ENCODE data around the gene DNM2. TPM values are rescaled to one million over a fixed set of nuclear protein-coding genes. Genes with fewer than 3 reads are reported as not detected.

DNM2 gene
- total and polyA plus RNA-seq, 9 of the 15 experiments (the other 6 are each of a cell fraction or from before 2014, with no cell fraction given), result 2.2 to 161 (median 72.6) TPM

DNA sequence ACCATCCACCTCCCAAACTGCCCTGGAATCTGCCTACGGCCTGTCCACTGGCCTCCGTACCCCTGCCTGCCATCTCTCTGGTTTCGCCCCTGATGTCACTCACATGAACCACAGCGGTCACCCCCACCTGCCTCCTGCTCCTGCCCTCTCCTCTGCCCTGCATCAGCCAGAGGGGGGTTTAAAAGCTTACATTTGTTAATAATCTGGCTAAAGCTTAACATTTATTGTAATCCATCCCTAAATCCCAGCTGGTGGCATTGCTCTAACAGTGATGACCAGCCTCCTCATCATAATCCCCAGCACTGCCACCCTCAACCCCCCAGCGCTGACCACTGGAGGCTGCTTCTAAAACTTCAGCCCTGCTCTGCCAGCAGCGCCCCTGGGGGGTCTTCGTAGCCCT, 38.9 kb downstream of the DNM2 start:
- H3K27ac ChIP-seq (ENCODE audit: extremely low read depth, low read depth, low read length), result no peak overlapping the region
- no peaks in the 10 kb centered on the region for H3K9me3 ChIP-seq (replicated peaks; ENCODE audit: control insufficient read depth, insufficient read depth, low read depth, low read length)
- intact Hi-C loops (cut with micrococcal nuclease), result loop anchor here (5.0 kb wide), 1 partner anchor 39 kb away; the partner anchor contains the start of gene DNM2
- ChIA-PET CTCF (ENCODE audit: low intra/inter-chr PET ratio) (no interaction called here), POLR2A (interaction anchor here (1.1 kb wide), 1 partner anchor 10 kb away, joined by 3 read pairs; no protein-coding TSS in a partner anchor)
- H4K20me1 ChIP-seq (replicated peaks; ENCODE audit: control insufficient read depth, insufficient read depth, low read length), result peaks cover 6% of the 10 kb centered on the region; the same call in 1 of the 2 replicates
- no peak overlapping the region; a peak in 1 of 4 replicates for H3K9ac ChIP-seq (ENCODE audit: insufficient read depth in 1 of 2, low read depth in 2 of 2, low read length in 2 of 2)
- ATAC-seq (no peak), FAIRE-seq (no peak), DNase-seq (ENCODE audit: extremely low read depth in 1 of 4, low spot score in 3 of 4) (no peak)
- in situ Hi-C loops (cut with MboI), result no loop called here
- peaks cover 82% of the 10 kb centered on the region for H3K79me2 ChIP-seq (ENCODE audit: control insufficient read depth, insufficient read depth, low read length)
- H3K4me2 ChIP-seq (ENCODE audit: insufficient read depth, low read length), result no peak overlapping the region
- peaks cover 37 to 57% of the 10 kb centered on the region in 2 experiments for H3K4me1 ChIP-seq (replicated peaks in 1 of 2; ENCODE audit: control insufficient read depth in 2 of 2, insufficient read depth in 2 of 2, low read length in 2 of 2)
- peaks cover 4% of the 10 kb centered on the region for H3K9me1 ChIP-seq (ENCODE audit: control insufficient read depth, insufficient read depth, low read length)
- no TSS peak for BruUV-seq (replicated peaks)
- peaks cover 31% of the 10 kb centered on the region for H3K36me3 ChIP-seq (ENCODE audit: control insufficient read depth, insufficient read depth, low read length)
- H3K4me3 ChIP-seq, result no peak overlapping the region
- H3K27me3 ChIP-seq (ENCODE audit: control insufficient read depth in 2 of 2, insufficient read depth in 2 of 2, low read length in 2 of 2), result no peaks in the 10 kb centered on the region
- H2AFZ ChIP-seq (ENCODE audit: low read depth, low read length), result no peak overlapping the region
- WGBS (ENCODE audit: insufficient coverage, low coverage, missing lambda C conversion rate), result 94% methylated on average over 6 of the region's 7 CpGs
- TF ChIP-seq, protein P1, sequence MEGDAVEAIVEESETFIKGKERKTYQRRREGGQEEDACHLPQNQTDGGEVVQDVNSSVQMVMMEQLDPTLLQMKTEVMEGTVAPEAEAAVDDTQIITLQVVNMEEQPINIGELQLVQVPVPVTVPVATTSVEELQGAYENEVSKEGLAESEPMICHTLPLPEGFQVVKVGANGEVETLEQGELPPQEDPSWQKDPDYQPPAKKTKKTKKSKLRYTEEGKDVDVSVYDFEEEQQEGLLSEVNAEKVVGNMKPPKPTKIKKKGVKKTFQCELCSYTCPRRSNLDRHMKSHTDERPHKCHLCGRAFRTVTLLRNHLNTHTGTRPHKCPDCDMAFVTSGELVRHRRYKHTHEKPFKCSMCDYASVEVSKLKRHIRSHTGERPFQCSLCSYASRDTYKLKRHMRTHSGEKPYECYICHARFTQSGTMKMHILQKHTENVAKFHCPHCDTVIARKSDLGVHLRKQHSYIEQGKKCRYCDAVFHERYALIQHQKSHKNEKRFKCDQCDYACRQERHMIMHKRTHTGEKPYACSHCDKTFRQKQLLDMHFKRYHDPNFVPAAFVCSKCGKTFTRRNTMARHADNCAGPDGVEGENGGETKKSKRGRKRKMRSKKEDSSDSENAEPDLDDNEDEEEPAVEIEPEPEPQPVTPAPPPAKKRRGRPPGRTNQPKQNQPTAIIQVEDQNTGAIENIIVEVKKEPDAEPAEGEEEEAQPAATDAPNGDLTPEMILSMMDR (IDR thresholded peaks at IDR 0.05 in 2 of 3, conservative IDR thresholded peaks at IDR 0.05 in 1 of 3; ENCODE audit: insufficient read depth in 2 of 3, low read depth in 1 of 3, low read length in 3 of 3), result no peak
- TF ChIP-seq JUND (IDR thresholded peaks at IDR 0.05; ENCODE audit: borderline replicate concordance, low read depth, low read length) (no peak), JUND (tag; IDR thresholded peaks at IDR 0.05; ENCODE audit: borderline replicate concordance, low read depth, low read length) (no peak), NR2C1 (IDR thresholded peaks at IDR 0.05) (no peak), NR2C1 (tag; IDR thresholded peaks at IDR 0.05) (no peak), RBM34 (IDR thresholded peaks at IDR 0.05; ENCODE audit: borderline replicate concordance, insufficient read depth, low read length) (no peak), ZNF77 (CRISPR knock-in tag; IDR thresholded peaks at IDR 0.05) (no peak), HOXB6 (CRISPR knock-in tag; IDR thresholded peaks at IDR 0.05; ENCODE audit: borderline replicate concordance) (no peak), FOXK1 (CRISPR knock-in tag; IDR thresholded peaks at IDR 0.05; ENCODE audit: borderline replicate concordance) (no peak), FOS (IDR thresholded peaks at IDR 0.05; ENCODE audit: extremely low read depth, insufficient read length) (no peak), BRCA1 (IDR thresholded peaks at IDR 0.05) (no peak), BRCA1 (CRISPR knock-in tag; IDR thresholded peaks at IDR 0.05) (no peak), ZNF551 (CRISPR knock-in tag; IDR thresholded peaks at IDR 0.05) (no peak), FUS (optimal IDR thresholded peaks at IDR 0.05; ENCODE audit: low read depth, low read length) (no peak), ASH1L (IDR thresholded peaks at IDR 0.05; ENCODE audit: borderline replicate concordance, low read depth, partially characterized antibody) (no peak), CXXC5 (CRISPR knock-in tag; IDR thresholded peaks at IDR 0.05) (no peak)
- TF ChIP-seq, protein P2, sequence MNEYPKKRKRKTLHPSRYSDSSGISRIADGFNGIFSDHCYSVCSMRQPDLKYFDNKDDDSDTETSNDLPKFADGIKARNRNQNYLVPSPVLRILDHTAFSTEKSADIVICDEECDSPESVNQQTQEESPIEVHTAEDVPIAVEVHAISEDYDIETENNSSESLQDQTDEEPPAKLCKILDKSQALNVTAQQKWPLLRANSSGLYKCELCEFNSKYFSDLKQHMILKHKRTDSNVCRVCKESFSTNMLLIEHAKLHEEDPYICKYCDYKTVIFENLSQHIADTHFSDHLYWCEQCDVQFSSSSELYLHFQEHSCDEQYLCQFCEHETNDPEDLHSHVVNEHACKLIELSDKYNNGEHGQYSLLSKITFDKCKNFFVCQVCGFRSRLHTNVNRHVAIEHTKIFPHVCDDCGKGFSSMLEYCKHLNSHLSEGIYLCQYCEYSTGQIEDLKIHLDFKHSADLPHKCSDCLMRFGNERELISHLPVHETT (CRISPR knock-in tag; conservative IDR thresholded peaks at IDR 0.05 in 1 of 2, IDR thresholded peaks at IDR 0.05 in 1 of 2), result no peak
- TF ChIP-seq, protein P3, sequence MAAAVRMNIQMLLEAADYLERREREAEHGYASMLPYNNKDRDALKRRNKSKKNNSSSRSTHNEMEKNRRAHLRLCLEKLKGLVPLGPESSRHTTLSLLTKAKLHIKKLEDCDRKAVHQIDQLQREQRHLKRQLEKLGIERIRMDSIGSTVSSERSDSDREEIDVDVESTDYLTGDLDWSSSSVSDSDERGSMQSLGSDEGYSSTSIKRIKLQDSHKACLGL (CRISPR knock-in tag; IDR thresholded peaks at IDR 0.05; ENCODE audit: borderline replicate concordance, poor library complexity, severe bottlenecking), result no peak
